Neural cell (in vitro differentiated cells): ENCODE measurements around the gene FBXL5. TPM values are rescaled to one million over a fixed set of nuclear protein-coding genes. Genes with fewer than 3 reads are reported as not detected.

Source experiments
- H2AFZ ChIP-seq: fragments of 200-600, 300-800 bp; sonication (generic), shearing (Covaris generic); 2 replicates; pipeline ENCODE4 v1.6.0; 2014; ENCODE audit warnings: low read depth, mild to moderate bottlenecking, antibody characterized with exemption, low read length, moderate library complexity
- H3F3A ChIP-seq: fragments of 200-600 bp; shearing (Covaris generic); 2 replicates; pipeline ENCODE4 v1.6.1; 2016; ENCODE audit warnings: mild to moderate bottlenecking, moderate library complexity, mixed read lengths, antibody characterized with exemption, low read length; ENCODE audit not compliant: insufficient read depth, poor library complexity, severe bottlenecking
- H3K27ac ChIP-seq: fragments of 200-600, 300-800 bp; sonication (generic), shearing (Covaris generic); 2 replicates; pipeline ENCODE4 v1.5.1; 2014; ENCODE audit warnings: mild to moderate bottlenecking, low read length, moderate library complexity
- H3K27me3 ChIP-seq: fragments of 300-800, 200-600 bp; sonication (generic), shearing (Covaris generic); 2 replicates; pipeline ENCODE4 v1.6.0; 2014; ENCODE audit warnings: mild to moderate bottlenecking, low read depth, low read length, moderate library complexity; ENCODE audit not compliant: insufficient read depth
- H3K36me3 ChIP-seq: fragments of 300-800, 200-600 bp; sonication (generic), shearing (Covaris generic); 2 replicates; pipeline ENCODE4 v1.5.1; 2014; ENCODE audit warnings: mild to moderate bottlenecking, antibody characterized with exemption, low read length, moderate library complexity; ENCODE audit not compliant: insufficient read depth
- H3K4me2 ChIP-seq: fragments of 300-800, 200-600 bp; sonication (generic), shearing (Covaris generic); 2 replicates; pipeline ENCODE4 v1.6.0; 2014; ENCODE audit warnings: mild to moderate bottlenecking, low read length
- H3K4me3 ChIP-seq: fragments of 300-800, 200-600 bp; sonication (generic), shearing (Covaris generic); 2 replicates; pipeline ENCODE4 v1.5.1; 2014; ENCODE audit warnings: mild to moderate bottlenecking, low read length, moderate library complexity
- H3K79me2 ChIP-seq: fragments of 200-600 bp; shearing (Covaris generic); replicated peaks from 2 replicates; pipeline ENCODE4 v1.6.0; 2014; ENCODE audit warnings: mild to moderate bottlenecking, low read length, moderate library complexity; ENCODE audit not compliant: insufficient read depth
- H3K9ac ChIP-seq: fragments of 300-800, 200-600 bp; sonication (generic), shearing (Covaris generic); 2 replicates; pipeline ENCODE4 v1.6.1; 2016; ENCODE audit warnings: mild to moderate bottlenecking, low read length, mixed read lengths
- H3K9me2 ChIP-seq: fragments of 200-600 bp; shearing (Covaris generic); 2 replicates; pipeline ENCODE4 v1.6.1; 2016; ENCODE audit warnings: mild to moderate bottlenecking, low read length, mixed read lengths; ENCODE audit not compliant: insufficient read depth
- H3K9me3 ChIP-seq: fragments of 200-600, 300-800 bp; sonication (generic), shearing (Covaris generic); 2 replicates; pipeline ENCODE4 v1.6.1; 2016; ENCODE audit warnings: mild to moderate bottlenecking, mixed run types, low read length, moderate library complexity, mixed read lengths
- H4K20me1 ChIP-seq: fragments of 200-600 bp; shearing (Covaris generic); 2 replicates; pipeline ENCODE4 v1.6.1; 2016; ENCODE audit warnings: mild to moderate bottlenecking, mixed run types; ENCODE audit not compliant: insufficient read depth
- CTCF ChIP-seq: fragments of 450-650 bp; IDR thresholded peaks from 2 replicates; pipeline ENCODE4 v1.5.1; 2014; ENCODE audit warnings: antibody characterized with exemption, mild to moderate bottlenecking, moderate library complexity; ENCODE audit not compliant: poor library complexity, severe bottlenecking
- EP300 ChIP-seq: fragments of 450-650 bp; conservative IDR thresholded peaks from 2 replicates; pipeline ENCODE4 v1.6.1; 2014; ENCODE audit warnings: antibody characterized with exemption, mild to moderate bottlenecking, moderate library complexity; ENCODE audit not compliant: poor library complexity, severe bottlenecking
- EZH2 ChIP-seq: fragments of 200-600, 300-800 bp; shearing (Covaris generic), sonication (generic); IDR thresholded peaks from 2 replicates; pipeline ENCODE4 v1.6.1; 2014; ENCODE audit warnings: antibody characterized with exemption, low read length, borderline replicate concordance, mild to moderate bottlenecking; ENCODE audit not compliant: insufficient read depth, poor library complexity, severe bottlenecking
- MXI1 ChIP-seq: fragments of 450-650 bp; conservative IDR thresholded peaks from 2 replicates; pipeline ENCODE4 v1.6.1; 2014; ENCODE audit warnings: antibody characterized with exemption, mild to moderate bottlenecking; ENCODE audit not compliant: poor library complexity, severe bottlenecking
- POLR2AphosphoS5 ChIP-seq: IDR thresholded peaks from 2 replicates; pipeline ENCODE4 v1.6.1; 2012
- RAD21 ChIP-seq: fragments of 450-650 bp; conservative IDR thresholded peaks from 2 replicates; pipeline ENCODE4 v1.6.1; 2014; ENCODE audit warnings: antibody characterized with exemption, mild to moderate bottlenecking, moderate library complexity
- SMC3 ChIP-seq: fragments of 450-650 bp; conservative IDR thresholded peaks from 2 replicates; pipeline ENCODE4 v1.6.1; 2014; ENCODE audit warnings: antibody characterized with exemption, mild to moderate bottlenecking, moderate library complexity; ENCODE audit not compliant: poor library complexity
- TAF1 ChIP-seq: IDR thresholded peaks from 2 replicates; pipeline ENCODE4 v1.6.1; 2012; ENCODE audit warnings: low read depth
- polyA plus RNA-seq: library from polyadenylated mRNA; depleted of rRNA; stranded (reverse); fragments of >200 nt; gene quantifications from 2 replicates; pipeline ENCODE4 v1.2.3, GENCODE V29; 2014
- TF ChIP-seq, protein P1 (sequence below): IDR thresholded peaks from 2 replicates; pipeline ENCODE4 v1.6.1; 2012; ENCODE audit warnings: borderline replicate concordance

The FBXL5 gene
- polyA plus RNA-seq, 1 donor from 2014 or later = 70.6 TPM

- H3K79me2 ChIP-seq = peaks cover 44% of the 10 kb centered on the region
- no peaks in the 10 kb centered on the region for H3K27me3 ChIP-seq
- no peaks in the 10 kb centered on the region for H3K9me3 ChIP-seq
- no peaks in the 10 kb centered on the region for H4K20me1 ChIP-seq
- H3K9ac ChIP-seq = peak overlapping the region; percentile 93
- no peaks in the 10 kb centered on the region for H3F3A ChIP-seq
- no peaks in the 10 kb centered on the region for H3K9me2 ChIP-seq
- peak overlapping the region; percentile 98 for H3K4me2 ChIP-seq
- peak overlapping the region; percentile 95 for H2AFZ ChIP-seq
- peaks cover 4% of the 10 kb centered on the region for H3K36me3 ChIP-seq
- peak overlapping the region; percentile 80 for H3K4me3 ChIP-seq
- H3K27ac ChIP-seq = peak overlapping the region; percentile 95
- TF ChIP-seq SMC3 = no peak
- TF ChIP-seq CTCF = no peak
- no peak for TF ChIP-seq MXI1
- no peak for TF ChIP-seq EZH2
Observed at GRCh38 chr4:15682242-15683142, 27.3 kb upstream of the FBXL5 start.

DNA sequence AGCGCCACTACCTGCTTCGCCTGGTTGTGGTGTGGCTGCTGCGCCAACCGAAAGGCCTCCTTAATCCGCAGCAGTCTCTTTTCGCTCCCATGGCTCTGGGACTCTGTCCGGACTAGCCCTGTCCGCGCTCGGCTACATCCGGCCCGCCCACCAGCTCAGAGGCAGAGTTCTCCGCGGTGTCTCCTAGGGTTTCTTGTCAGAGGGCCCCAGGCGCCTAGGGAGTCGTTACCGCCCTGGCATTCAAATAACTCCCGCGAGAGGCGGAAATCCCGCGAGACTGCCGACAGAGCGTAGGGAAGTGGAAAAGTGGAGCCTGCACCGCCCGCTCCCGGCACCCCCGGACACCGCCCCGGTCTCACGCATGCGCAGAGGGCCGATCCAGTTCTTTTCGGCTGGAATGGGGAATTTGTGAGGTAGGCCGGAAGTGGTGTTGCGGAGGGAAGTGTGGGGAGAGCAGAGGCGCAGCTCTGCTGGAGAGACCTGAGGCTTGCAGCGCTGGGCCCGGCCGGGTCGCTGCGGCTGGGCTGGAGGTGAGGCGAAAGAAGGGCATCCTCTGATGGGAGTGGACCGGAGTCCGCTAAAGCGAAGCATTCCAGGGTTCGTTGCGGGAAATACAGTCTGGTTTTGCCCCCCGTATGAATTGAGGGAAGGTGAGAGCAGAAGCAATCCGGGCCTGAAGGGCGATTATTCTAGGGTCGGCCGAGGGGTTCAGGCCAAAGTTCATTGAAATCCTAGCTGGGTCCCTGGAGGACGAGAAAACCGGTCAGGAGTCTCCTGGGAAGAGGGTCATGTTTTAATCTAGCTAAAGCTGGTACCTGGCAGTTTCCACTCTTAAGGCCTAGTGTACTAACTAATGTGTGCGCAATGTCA is 26.4 kb upstream of the FBXL5 start, which contains the start of gene FAM200B:
Gene FAM200B (plus strand): TSS at position 456 of the 870 bp plus-strand sequence. CDS start 5,151 bp downstream, outside the sequence.
- Histone ChIP-seq H3K4me3 (peak within 1 kb of the TSS; percentile 80), H3K27me3 (no peaks in the 10 kb centered on the region), H3K27ac (peak within 1 kb of the TSS; percentile 95), H3K9me3 (no peaks in the 10 kb centered on the region), H3K9ac (peak within 1 kb of the TSS; percentile 93), H3F3A (no peaks in the 10 kb centered on the region), H3K9me2 (no peaks in the 10 kb centered on the region), H4K20me1 (no peaks in the 10 kb centered on the region), H3K4me2 (peak within 1 kb of the TSS; percentile 98), H3K36me3 (peaks cover 4% of the 10 kb centered on the region), H2AFZ (peak within 1 kb of the TSS; percentile 95), H3K79me2 (peaks cover 52% of the 10 kb centered on the region)
- TF ChIP-seq MXI1 = peak; percentile 98
- TF ChIP-seq, protein P1, sequence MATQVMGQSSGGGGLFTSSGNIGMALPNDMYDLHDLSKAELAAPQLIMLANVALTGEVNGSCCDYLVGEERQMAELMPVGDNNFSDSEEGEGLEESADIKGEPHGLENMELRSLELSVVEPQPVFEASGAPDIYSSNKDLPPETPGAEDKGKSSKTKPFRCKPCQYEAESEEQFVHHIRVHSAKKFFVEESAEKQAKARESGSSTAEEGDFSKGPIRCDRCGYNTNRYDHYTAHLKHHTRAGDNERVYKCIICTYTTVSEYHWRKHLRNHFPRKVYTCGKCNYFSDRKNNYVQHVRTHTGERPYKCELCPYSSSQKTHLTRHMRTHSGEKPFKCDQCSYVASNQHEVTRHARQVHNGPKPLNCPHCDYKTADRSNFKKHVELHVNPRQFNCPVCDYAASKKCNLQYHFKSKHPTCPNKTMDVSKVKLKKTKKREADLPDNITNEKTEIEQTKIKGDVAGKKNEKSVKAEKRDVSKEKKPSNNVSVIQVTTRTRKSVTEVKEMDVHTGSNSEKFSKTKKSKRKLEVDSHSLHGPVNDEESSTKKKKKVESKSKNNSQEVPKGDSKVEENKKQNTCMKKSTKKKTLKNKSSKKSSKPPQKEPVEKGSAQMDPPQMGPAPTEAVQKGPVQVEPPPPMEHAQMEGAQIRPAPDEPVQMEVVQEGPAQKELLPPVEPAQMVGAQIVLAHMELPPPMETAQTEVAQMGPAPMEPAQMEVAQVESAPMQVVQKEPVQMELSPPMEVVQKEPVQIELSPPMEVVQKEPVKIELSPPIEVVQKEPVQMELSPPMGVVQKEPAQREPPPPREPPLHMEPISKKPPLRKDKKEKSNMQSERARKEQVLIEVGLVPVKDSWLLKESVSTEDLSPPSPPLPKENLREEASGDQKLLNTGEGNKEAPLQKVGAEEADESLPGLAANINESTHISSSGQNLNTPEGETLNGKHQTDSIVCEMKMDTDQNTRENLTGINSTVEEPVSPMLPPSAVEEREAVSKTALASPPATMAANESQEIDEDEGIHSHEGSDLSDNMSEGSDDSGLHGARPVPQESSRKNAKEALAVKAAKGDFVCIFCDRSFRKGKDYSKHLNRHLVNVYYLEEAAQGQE = peak; percentile 85
- TF ChIP-seq TAF1 = peak; percentile 79
- peak; percentile 45 for TF ChIP-seq SMC3
- peak; percentile 92 for TF ChIP-seq POLR2AphosphoS5
- peak; percentile 51 for TF ChIP-seq RAD21
- TF ChIP-seq EP300 = peak; percentile 33
- no peak for TF ChIP-seq EZH2
- TF ChIP-seq CTCF = peak; percentile 52
